ENCODE measurements around the gene ZNHIT2. TPM values are rescaled to one million over a fixed set of nuclear protein-coding genes. Genes with fewer than 3 reads are reported as not detected.

ZNHIT2 gene
- total and polyA plus RNA-seq, 10 of the 15 experiments (the other 5 are each of a cell fraction or from before 2014, with no cell fraction given), result 0.24 to 20.4 (median 15.5) TPM; not detected in 1

DNA sequence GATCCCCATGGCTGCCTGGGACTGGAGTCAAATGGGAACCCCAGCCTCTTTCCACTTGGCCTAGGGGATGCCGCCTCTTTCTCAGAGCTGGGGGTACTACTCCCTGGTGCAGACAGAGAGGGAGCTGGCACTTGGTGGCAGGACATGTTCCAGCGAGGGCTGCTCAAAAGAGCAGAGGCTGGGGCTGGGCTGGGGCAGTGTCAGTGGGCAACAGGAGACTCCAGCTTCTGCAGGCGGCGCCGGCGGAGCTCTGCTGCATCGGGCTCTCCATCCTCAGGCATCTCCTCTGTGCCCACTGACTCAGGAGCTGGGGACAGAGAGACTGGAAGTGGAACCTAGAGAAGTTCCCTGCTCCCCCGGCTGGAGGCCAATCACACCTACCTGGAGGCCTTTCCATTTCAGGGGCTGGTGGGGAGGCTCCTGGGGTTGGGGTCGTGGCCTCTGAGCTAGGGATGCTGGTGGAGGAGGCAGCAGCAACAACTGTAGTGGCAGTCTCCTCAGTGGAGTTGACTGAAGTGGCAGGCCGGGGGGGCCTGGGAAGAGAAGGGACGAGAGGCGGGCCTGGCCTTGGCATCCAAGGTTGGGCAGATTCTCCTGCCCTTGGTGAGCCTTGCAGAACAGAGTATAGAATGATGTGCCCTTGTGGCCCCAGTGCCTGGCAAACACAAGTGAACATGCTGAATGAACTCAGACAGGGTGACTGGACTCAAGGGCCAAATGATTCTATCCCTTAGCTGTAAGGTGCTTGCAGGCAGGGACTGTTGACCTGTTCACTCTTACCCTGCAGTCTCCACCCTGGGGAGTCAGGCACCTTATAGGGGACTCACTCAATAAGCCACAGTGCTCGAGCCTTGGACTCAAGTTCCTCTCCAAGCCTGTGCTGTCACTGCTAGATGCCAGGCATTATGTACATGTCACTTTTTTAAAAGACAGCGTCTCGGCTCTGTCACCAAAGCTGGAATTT is 11.0 kb upstream of the ZNHIT2 start:
- H3K36me3 ChIP-seq (ENCODE audit: control insufficient read depth in 2 of 2, insufficient read depth in 2 of 2, low read length in 1 of 2), result peaks cover 38 to 42% of the 10 kb centered on the region in 2 experiments
- H3K4me2 ChIP-seq (ENCODE audit: control insufficient read depth, insufficient read depth), result no peak overlapping the region
- ChIA-PET RAD21 (ENCODE audit: unreplicated experiment) (interaction anchor here (1.7 kb wide), 1 partner anchor 11 kb away, joined by 5 read pairs; the partner anchor contains the start of gene ZNHIT2), CTCF (interaction anchor here (1.2 to 2.7 kb wide), 2 partner anchors 11 to 16 kb away, joined by 5 to 7 read pairs; partner anchors contain the start of genes TM7SF2 and ZNHIT2), POLR2A (interaction anchor here (0.5 to 1.2 kb wide), 4 partner anchors 7 to 78 kb away, joined by 3 read pairs; no protein-coding TSS in a partner anchor), SMC1A (ENCODE audit: uncharacterized antibody, unreplicated experiment) (no interaction called here)
- no peak overlapping the region for H3K27ac ChIP-seq (ENCODE audit: control insufficient read depth, insufficient read depth)
- no peak for DNase-seq (ENCODE audit: low read depth, low spot score)
- no peak for TF ChIP-seq SREBF2 (IDR thresholded peaks at IDR 0.05; ENCODE audit: low read length)
- TF ChIP-seq POLR2A (IDR thresholded peaks at IDR 0.05; ENCODE audit: low read depth, low read length), result peak; percentile 13; the same call in 1 of the 2 replicates
- 0 out of 2 replicates have a peak, but pooled peaks have one; percentile 49 for TF ChIP-seq SMAD5 (IDR thresholded peaks at IDR 0.05; ENCODE audit: low read depth)
- peaks cover 18% of the 10 kb centered on the region for H3K4me1 ChIP-seq (ENCODE audit: control insufficient read depth, insufficient read depth, low read length)
- no peak overlapping the region for H2AFZ ChIP-seq (ENCODE audit: control insufficient read depth, low read depth, low read length)
- intact Hi-C loops (cut with micrococcal nuclease; ENCODE audit: unreplicated experiment), result no loop called here
- no peaks in the 10 kb centered on the region for H3K9me3 ChIP-seq (replicated peaks; ENCODE audit: control insufficient read depth, insufficient read depth, low read length)
- no peak overlapping the region for H3K9ac ChIP-seq (ENCODE audit: control insufficient read depth, insufficient read depth, low read length)
- H4K20me1 ChIP-seq (ENCODE audit: control insufficient read depth, insufficient read depth), result 0 out of 2 replicates have a peak, but pooled peaks cover 4% of the 10 kb centered on the region
- FAIRE-seq, result no peak
- peaks cover 31% of the 10 kb centered on the region for H3K79me2 ChIP-seq (ENCODE audit: control insufficient read depth, insufficient read depth, low read length)
- WGBS (ENCODE audit: insufficient coverage, insufficient replicate concordance, low lambda C conversion rate, missing lambda C conversion rate), result 74% methylated on average over 15 of the region's 15 CpGs
- H3K4me3 ChIP-seq, result no peak overlapping the region
- no peaks in the 10 kb centered on the region for H3K27me3 ChIP-seq (replicated peaks in 1 of 2; ENCODE audit: control insufficient read depth in 2 of 2, insufficient read depth in 2 of 2, low read length in 1 of 2)
- BruUV-seq (replicated peaks), result no TSS peak
- in situ Hi-C loops (cut with MboI), result no loop called here
- ATAC-seq, result no peak

DNA sequence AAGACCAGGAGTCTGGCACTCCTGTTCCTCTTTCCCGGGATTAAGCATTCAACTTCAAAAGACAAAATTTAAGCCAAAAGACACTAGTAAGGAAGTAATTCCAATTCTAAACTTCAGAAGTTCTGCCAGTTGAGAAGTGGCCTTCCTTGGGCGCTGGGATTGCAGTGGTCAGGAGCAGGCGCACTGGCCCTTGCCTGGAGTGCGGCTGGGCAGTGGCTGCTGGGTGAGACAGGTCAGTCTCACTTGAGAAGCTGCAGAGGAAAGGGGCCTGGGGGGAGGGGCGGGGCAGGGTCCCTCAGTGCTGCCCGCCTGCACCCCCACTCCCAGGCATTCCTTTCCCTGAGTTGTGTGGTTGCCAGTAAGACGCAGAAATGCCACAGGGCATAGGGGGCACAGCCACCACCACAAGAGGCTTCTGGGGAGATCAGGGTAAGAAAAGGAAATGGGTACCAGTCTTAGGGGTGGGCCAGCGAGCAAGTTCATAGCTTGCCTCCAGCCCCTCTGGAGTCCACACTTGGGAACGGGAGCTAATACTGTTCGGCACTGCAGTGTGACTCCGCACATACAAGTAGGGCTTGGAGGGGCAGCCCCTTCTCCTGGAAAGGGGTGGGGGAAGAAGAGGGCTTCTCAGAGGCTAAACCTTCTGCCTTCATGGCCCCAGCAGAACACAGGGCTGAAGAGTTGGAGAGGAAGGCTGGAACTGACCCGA is 10.1 kb upstream of the ZNHIT2 start:
- RAD21 ChIA-PET (ENCODE audit: unreplicated experiment), result no interaction called here
- Histone ChIP-seq H3K4me3 (no peak overlapping the region), H3K79me2 (ENCODE audit: control insufficient read depth, insufficient read depth, low read length) (peaks cover 29% of the 10 kb centered on the region), H3K27me3 (replicated peaks in 1 of 2; ENCODE audit: control insufficient read depth in 2 of 2, insufficient read depth in 2 of 2, low read length in 1 of 2) (no peaks in the 10 kb centered on the region), H3K9me3 (replicated peaks; ENCODE audit: control insufficient read depth, insufficient read depth, low read length) (no peaks in the 10 kb centered on the region), H4K20me1 (ENCODE audit: control insufficient read depth, insufficient read depth) (0 out of 2 replicates have a peak, but pooled peaks cover 4% of the 10 kb centered on the region), H3K36me3 (ENCODE audit: control insufficient read depth in 2 of 2, insufficient read depth in 2 of 2, low read length in 1 of 2) (peaks cover 38 to 42% of the 10 kb centered on the region in 2 experiments), H3K27ac (ENCODE audit: control insufficient read depth, insufficient read depth) (no peak overlapping the region), H2AFZ (ENCODE audit: control insufficient read depth, low read depth, low read length) (no peak overlapping the region), H3K9ac (ENCODE audit: control insufficient read depth, insufficient read depth, low read length) (no peak overlapping the region), H3K4me2 (ENCODE audit: control insufficient read depth, insufficient read depth) (no peak overlapping the region), H3K4me1 (ENCODE audit: control insufficient read depth, insufficient read depth, low read length) (peaks cover 21% of the 10 kb centered on the region)
- 89% methylated on average over 12 of the region's 12 CpGs for WGBS (ENCODE audit: insufficient coverage, insufficient replicate concordance, low lambda C conversion rate, missing lambda C conversion rate)
- FAIRE-seq (no peak), DNase-seq (ENCODE audit: low read depth, low spot score) (no peak), ATAC-seq (no peak)
- SMC1A ChIA-PET (ENCODE audit: uncharacterized antibody, unreplicated experiment), result no interaction called here
- in situ Hi-C loops (cut with MboI) (no loop called here), intact Hi-C loops (cut with micrococcal nuclease; ENCODE audit: unreplicated experiment) (no loop called here)
- no TSS peak for BruUV-seq (replicated peaks)
- CTCF ChIA-PET, result interaction anchor here (0.8 to 2.7 kb wide), 2 partner anchors 10 to 187 kb away, joined by 3 to 7 read pairs; partner anchors contain the start of genes CDC42EP2 and ZNHIT2
- POLR2A ChIA-PET, result interaction anchor here (0.5 kb wide), 1 partner anchor 10 kb away, joined by 3 read pairs; no protein-coding TSS in a partner anchor
- no peak for TF ChIP-seq TCF7 (IDR thresholded peaks at IDR 0.05; ENCODE audit: borderline replicate concordance)
- peak; percentile 17; the same call in 1 of the 2 replicates for TF ChIP-seq POLR2A (IDR thresholded peaks at IDR 0.05; ENCODE audit: low read depth, low read length)

Data from GM12878 (cell line).